ENCODE measurements around the gene DYNC1H1.

The DYNC1H1 gene

DNA sequence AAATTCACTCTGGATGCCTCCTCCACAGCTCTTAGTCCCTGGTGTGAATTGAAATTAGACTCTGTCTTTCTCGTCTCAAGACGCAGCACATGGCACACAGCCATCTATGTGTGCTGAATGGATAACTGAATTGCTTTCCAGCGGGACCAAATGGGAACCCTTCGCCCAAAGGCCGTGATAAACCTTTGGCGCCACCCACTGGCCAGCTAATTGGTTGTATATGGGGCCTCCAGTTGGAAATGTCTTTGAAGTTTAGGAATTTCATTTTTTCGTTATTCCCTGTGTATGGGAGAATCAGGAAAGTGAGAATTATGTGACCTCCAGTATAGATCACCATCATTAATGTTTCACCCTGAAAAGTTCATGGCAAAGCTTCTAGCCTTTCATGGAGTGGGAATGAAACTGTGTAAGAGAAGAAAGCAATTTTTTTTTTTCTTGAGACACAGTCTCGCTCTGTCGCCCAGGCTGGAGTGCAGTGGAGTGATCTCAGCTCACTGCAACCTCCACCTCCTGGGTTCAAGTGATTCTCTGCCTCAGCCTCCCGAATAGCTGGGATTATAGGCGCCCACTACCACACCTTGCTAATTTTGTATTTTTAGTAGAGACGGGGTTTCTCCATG lies 132.3 kb downstream of the DYNC1H1 start:
- DNase-seq (ENCODE audit: low read depth in 2 of 2), result peak; percentile 78 to 87
- peak; percentile 82 for TF ChIP-seq CTCF (IDR thresholded peaks at IDR 0.05; ENCODE audit: low read depth, low read length)
- H3K4me3 ChIP-seq (replicated peaks in 1 of 2; ENCODE audit: low read depth in 2 of 2, low read length in 2 of 2), result no peak overlapping the region

DNA sequence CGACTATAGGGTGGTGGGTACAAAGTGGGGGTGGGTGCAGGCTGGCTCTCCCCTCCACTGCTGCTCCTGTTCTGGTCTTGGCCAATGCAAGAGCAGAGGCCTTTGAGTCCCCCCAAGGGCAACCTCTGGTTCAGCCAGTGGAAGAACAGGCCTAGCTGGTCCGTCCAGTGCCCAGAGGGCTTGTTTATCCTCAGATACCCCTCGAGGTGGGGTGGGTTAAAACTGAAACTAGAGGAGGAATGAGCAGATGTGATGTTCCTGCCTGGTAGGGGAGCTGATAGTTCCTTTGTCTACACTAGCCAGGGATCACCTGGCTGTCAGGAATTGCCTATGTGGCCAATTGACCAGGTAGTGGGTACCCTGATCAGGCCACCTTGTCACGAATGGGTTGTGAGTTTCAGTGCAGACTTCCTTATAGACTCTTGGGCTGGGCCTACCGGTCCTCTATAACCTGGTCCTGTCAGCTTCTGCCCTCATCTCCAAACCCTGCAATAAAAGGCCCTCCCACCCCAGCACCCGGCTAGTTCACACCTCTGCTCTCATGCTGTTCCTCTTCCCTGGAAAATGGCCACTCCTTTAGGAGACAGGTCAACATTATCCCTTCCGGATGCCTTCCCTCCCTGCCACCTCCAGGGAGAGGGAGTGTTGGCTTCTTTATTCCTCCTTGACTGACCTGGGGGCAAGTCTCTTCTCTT lies 133.2 kb downstream of the DYNC1H1 start:
- H3K4me3 ChIP-seq (replicated peaks in 1 of 2; ENCODE audit: low read depth in 2 of 2, low read length in 2 of 2), result no peak overlapping the region
- no peak for TF ChIP-seq CTCF (IDR thresholded peaks at IDR 0.05; ENCODE audit: low read depth, low read length)
- DNase-seq (ENCODE audit: low read depth in 2 of 2), result no peak

DNA sequence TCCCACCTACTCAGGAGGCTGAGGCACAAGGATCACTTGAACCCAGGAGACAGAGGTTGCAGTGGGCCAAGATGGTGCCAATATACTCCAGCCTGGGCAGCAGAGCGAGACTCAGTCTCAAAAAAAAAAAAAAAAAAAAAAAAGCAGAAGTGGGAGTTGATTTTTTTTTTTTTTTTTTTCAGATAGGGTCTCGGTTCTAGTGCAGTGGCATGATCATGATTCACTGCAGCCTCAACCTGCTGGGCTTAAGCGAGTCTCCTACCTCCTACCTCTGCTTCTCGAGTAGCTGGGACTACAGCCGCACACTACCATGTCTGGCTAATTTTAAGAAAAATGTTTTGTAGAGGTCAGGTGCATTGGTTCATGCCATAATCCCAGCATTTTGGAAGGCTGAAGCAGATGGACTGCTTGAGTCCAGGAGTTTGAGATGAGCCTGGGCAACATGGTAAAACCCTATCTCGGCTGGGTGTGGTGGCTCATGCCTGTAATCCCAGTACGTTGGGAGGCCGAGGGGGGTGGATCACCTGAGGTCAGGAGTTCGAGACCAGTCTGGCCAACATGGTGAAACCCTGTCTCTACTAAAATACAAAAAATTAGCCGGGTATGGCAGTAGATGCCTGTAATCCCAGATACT lies 138.8 kb downstream of the DYNC1H1 start:
- no peak overlapping the region for H3K4me3 ChIP-seq (replicated peaks in 1 of 2; ENCODE audit: low read depth in 2 of 2, low read length in 2 of 2)
- no peak for DNase-seq (ENCODE audit: low read depth in 2 of 2)
- no peak for TF ChIP-seq CTCF (IDR thresholded peaks at IDR 0.05; ENCODE audit: low read depth, low read length)

GRCh38 chr14:102105369-102105768 lies 141.0 kb downstream of the DYNC1H1 start:
- no peak overlapping the region for H3K4me3 ChIP-seq (replicated peaks in 1 of 2; ENCODE audit: low read depth in 2 of 2, low read length in 2 of 2)
- DNase-seq (ENCODE audit: low read depth in 2 of 2), result no peak
- TF ChIP-seq CTCF (IDR thresholded peaks at IDR 0.05; ENCODE audit: low read depth, low read length), result no peak
